ENCODE measurements around the gene MYB. TPM values are rescaled to one million over a fixed set of nuclear protein-coding genes. Genes with fewer than 3 reads are reported as not detected.

Gene MYB
- total RNA-seq, 2 donors from 2014 or later, result not detected

DNA sequence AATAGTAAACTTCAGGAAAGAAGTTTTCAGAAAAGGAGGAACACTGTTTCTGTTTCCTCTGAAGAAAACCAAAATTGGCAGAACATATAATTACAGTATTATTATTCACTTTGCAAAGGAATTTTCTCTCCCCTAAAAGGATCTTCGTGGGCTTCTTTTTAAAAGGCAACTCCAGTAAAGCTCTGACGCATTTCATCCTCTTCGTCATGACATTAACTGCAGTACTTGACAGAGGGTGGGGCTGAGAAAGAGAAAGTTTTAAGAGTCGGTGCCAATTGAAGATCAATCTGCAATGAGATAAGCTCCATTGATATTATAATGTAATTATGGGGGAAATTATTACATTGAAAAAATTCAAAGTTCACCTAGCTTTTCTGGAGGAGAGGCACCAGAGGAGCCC is 75.8 kb downstream of the MYB start:
- Histone ChIP-seq H3K9me3 (no peaks in the 10 kb centered on the region), H3K27me3 (replicated peaks; ENCODE audit: insufficient read depth) (no peaks in the 10 kb centered on the region), H3K4me1 (ENCODE audit: control insufficient read depth in 1 of 2, low read depth in 2 of 2) (no peaks in the 10 kb centered on the region), H3K27ac (no peak overlapping the region), H3K36me3 (no peaks in the 10 kb centered on the region), H3K4me3 (no peak overlapping the region)
- DNase-seq (ENCODE audit: low spot score) (no peak), ATAC-seq (ENCODE audit: insufficient number of reproducible peaks, low FRiP score, low read depth) (no peak)
- TF ChIP-seq, protein P1, sequence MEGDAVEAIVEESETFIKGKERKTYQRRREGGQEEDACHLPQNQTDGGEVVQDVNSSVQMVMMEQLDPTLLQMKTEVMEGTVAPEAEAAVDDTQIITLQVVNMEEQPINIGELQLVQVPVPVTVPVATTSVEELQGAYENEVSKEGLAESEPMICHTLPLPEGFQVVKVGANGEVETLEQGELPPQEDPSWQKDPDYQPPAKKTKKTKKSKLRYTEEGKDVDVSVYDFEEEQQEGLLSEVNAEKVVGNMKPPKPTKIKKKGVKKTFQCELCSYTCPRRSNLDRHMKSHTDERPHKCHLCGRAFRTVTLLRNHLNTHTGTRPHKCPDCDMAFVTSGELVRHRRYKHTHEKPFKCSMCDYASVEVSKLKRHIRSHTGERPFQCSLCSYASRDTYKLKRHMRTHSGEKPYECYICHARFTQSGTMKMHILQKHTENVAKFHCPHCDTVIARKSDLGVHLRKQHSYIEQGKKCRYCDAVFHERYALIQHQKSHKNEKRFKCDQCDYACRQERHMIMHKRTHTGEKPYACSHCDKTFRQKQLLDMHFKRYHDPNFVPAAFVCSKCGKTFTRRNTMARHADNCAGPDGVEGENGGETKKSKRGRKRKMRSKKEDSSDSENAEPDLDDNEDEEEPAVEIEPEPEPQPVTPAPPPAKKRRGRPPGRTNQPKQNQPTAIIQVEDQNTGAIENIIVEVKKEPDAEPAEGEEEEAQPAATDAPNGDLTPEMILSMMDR (IDR thresholded peaks at IDR 0.05), result no peak

DNA sequence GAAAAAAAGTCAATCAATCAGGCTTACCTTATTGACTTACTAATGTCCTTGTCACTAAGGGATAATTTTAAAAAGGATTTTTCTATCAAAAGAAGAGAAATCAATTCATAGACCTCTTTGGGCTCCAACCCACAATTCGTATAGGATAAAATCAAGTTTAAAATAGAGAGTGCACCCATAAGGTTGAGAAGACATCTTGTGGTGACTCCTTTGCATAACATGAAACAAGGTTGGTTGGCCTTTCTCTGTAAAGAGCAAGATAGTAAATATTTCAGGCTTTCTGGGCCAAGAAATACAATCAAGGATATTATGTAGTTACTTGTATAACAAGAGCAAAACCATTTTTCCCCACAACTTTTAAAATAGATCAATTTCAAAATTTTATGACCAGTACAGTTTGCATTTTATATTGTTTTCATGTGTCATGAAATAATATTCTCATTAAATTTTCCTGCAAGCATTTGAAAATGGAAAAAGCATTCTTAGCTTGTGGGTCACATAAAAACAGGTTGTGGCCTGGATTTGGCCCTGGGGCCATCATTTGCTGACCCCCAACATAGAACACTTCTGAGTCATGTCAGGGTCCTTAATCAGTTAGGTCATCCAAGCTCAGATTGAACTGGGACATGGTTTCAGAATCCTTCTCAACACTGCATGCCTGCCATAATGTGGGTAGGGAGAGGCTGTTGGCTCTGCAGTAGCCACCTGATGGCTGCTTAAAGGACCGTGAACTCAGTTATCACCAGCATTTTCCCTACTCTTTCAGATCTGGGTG is 76.7 kb downstream of the MYB start:
- DNase-seq (ENCODE audit: low spot score), result no peak
- no peaks in the 10 kb centered on the region for H3K9me3 ChIP-seq
- H3K27me3 ChIP-seq (replicated peaks; ENCODE audit: insufficient read depth), result no peaks in the 10 kb centered on the region
- H3K36me3 ChIP-seq, result no peaks in the 10 kb centered on the region
- no peaks in the 10 kb centered on the region for H3K4me1 ChIP-seq (ENCODE audit: control insufficient read depth in 1 of 2, low read depth in 2 of 2)
- no peak overlapping the region for H3K27ac ChIP-seq
- TF ChIP-seq, protein P1 (IDR thresholded peaks at IDR 0.05), result no peak
- no peak overlapping the region for H3K4me3 ChIP-seq
- no peak for ATAC-seq (ENCODE audit: insufficient number of reproducible peaks, low FRiP score, low read depth)

DNA sequence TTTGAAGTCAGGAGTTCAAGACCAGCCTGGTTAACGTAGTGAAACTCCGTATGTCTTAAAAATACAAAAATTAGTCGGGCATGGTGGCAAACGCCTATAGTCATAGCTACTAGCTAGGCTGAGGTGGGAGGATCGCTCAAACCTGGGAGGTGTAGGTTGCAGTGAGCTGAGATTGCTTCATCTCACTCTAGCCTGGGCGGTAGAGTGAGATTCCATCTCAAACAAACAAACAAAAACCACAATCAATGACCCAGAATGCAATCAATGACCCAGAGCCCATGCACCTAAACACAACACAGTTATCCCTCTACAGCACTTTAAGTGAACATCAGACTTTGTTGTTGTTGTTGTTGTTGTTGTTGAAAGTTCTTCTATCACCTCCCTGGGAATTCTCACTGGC is 77.9 kb downstream of the MYB start:
- H3K4me3 ChIP-seq, result no peak overlapping the region
- no peaks in the 10 kb centered on the region for H3K36me3 ChIP-seq
- no peak overlapping the region for H3K27ac ChIP-seq
- H3K27me3 ChIP-seq (replicated peaks; ENCODE audit: insufficient read depth), result no peaks in the 10 kb centered on the region
- no peaks in the 10 kb centered on the region for H3K9me3 ChIP-seq
- DNase-seq (ENCODE audit: low spot score) (no peak), ATAC-seq (ENCODE audit: insufficient number of reproducible peaks, low FRiP score, low read depth) (no peak)
- H3K4me1 ChIP-seq (ENCODE audit: control insufficient read depth in 1 of 2, low read depth in 2 of 2), result no peaks in the 10 kb centered on the region
- TF ChIP-seq, protein P1 (IDR thresholded peaks at IDR 0.05), result no peak

DNA sequence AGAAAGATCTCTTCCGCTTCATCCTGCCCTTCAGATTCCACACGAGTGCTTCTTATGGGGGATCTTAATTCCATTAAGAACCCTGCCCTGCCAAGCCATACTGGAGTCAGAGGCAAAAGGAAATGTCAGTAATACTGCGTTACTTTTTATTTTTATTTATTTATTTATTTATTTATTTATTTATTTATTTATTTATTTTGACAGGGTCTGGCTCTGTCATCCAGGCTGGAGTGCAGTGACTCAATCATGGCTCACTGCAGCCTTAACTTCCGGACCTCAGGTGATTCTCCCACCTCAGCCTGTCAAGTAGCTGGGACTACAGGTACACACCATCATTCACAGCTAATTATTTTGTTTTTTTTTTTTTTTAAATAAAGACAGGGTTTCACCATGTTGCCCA is 79.5 kb downstream of the MYB start:
- no peak overlapping the region for H3K4me3 ChIP-seq
- no peaks in the 10 kb centered on the region for H3K27me3 ChIP-seq (replicated peaks; ENCODE audit: insufficient read depth)
- H3K4me1 ChIP-seq (ENCODE audit: control insufficient read depth in 1 of 2, low read depth in 2 of 2), result no peaks in the 10 kb centered on the region
- no peaks in the 10 kb centered on the region for H3K36me3 ChIP-seq
- no peak overlapping the region for H3K27ac ChIP-seq
- no peaks in the 10 kb centered on the region for H3K9me3 ChIP-seq
- DNase-seq (ENCODE audit: low spot score) (no peak), ATAC-seq (ENCODE audit: insufficient number of reproducible peaks, low FRiP score, low read depth) (no peak)
- TF ChIP-seq, protein P1 (IDR thresholded peaks at IDR 0.05), result no peak

DNA sequence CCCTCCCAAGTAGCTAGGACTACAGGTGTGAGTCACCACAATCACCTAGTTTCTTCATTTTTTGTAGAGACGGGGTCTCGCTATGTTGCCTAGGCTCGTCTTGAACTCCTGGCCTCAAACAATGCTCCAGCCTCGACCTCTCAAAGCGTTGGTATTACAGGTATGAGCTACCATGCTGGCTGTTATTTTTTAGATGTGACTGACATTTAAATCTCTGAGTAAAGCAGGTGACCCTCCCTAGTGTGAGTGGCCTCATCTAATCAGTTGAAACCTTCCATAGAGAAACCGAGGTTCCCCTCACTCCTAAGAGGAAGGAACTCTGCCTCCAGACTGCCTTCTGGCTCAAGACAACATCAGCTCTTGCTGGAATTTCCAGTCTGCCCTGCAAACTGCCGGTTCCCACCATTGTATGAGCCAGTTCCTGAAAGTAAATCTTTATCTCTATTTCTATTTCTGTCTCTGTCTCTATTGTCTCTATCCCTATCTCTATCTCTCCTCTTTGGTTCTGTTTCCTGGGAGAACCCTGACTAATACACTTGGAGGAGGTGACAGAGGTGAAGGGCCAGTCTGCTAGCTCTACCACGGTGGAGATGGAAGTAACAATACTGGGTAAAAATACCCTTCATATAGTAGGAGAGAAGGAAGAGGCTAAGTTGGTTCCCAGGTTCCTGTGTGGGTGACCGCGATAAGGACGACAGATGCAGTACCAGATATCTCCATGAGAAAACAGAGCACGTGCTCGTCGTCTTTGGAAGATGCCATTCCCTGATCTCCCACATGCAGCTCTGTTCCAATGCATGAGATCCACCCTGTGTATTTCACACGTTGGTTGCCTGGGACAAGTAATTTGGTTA is 81.0 kb downstream of the MYB start:
- Histone ChIP-seq H3K36me3 (no peaks in the 10 kb centered on the region), H3K4me3 (no peak overlapping the region), H3K9me3 (no peaks in the 10 kb centered on the region), H3K27me3 (replicated peaks; ENCODE audit: insufficient read depth) (no peaks in the 10 kb centered on the region), H3K4me1 (ENCODE audit: control insufficient read depth in 1 of 2, low read depth in 2 of 2) (no peaks in the 10 kb centered on the region), H3K27ac (no peak overlapping the region)
- no peak for ATAC-seq (ENCODE audit: insufficient number of reproducible peaks, low FRiP score, low read depth)
- no peak for DNase-seq (ENCODE audit: low spot score)
- TF ChIP-seq, protein P1 (IDR thresholded peaks at IDR 0.05), result no peak
